Measurements from ENCODE around the gene SLC2A9.

DNA sequence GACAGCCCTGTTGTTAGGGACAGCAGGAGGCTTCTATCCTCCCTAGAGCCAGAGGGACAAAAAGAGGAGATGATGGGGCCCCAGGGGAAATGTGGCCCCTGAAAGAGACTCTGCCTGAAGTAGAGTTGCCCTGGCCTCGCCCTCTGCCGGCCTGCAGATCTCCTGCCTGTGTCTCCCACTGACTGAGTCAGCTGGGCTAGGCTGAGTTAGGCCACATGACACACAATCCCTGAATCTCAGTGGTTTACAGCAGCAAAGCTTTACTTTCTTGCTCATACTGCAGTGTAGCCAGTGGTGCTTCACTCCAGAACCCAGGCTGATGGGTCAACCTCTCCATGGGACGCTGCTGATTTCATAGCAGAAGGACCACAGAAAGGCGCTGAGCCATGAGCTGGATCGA lies 216.4 kb downstream of the SLC2A9 start:
- TF ChIP-seq, protein P1, sequence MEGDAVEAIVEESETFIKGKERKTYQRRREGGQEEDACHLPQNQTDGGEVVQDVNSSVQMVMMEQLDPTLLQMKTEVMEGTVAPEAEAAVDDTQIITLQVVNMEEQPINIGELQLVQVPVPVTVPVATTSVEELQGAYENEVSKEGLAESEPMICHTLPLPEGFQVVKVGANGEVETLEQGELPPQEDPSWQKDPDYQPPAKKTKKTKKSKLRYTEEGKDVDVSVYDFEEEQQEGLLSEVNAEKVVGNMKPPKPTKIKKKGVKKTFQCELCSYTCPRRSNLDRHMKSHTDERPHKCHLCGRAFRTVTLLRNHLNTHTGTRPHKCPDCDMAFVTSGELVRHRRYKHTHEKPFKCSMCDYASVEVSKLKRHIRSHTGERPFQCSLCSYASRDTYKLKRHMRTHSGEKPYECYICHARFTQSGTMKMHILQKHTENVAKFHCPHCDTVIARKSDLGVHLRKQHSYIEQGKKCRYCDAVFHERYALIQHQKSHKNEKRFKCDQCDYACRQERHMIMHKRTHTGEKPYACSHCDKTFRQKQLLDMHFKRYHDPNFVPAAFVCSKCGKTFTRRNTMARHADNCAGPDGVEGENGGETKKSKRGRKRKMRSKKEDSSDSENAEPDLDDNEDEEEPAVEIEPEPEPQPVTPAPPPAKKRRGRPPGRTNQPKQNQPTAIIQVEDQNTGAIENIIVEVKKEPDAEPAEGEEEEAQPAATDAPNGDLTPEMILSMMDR (IDR thresholded peaks at IDR 0.05), result no peak
- TF ChIP-seq POLR2A (IDR thresholded peaks at IDR 0.05), result no peak
